ENCODE data around the gene PGRMC2. TPM values are rescaled to one million over a fixed set of nuclear protein-coding genes. Genes with fewer than 3 reads are reported as not detected.
"Not testable (repeated sequence)": the region's sequence is repeated elsewhere in the genome, so short reads cannot be mapped to it uniquely, and the experiment has no call there.

The PGRMC2 gene
- total and polyA plus RNA-seq, 4 donors = 28.9 to 44.3 (median 32.1) TPM

DNA sequence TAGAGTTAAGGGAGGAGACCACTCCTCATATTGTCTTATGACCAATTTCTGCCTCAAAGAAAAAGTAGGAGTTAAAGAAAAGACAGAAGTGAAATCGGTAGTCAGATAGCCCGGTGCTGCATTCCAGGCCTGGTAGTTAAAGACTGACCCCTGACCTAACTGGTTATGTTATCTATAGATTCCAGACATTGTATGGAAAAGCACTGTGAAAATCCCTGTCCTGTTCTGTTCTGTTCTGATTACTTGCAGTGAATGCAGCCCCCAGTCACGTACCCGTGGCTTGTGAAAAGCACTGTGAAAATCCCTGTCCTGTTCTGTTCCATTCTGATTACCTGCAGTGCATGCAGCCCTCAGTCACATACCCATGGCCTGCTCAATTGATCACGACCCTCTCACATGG is 27.7 kb downstream of the PGRMC2 start:
- H3K4me3 ChIP-seq (ENCODE audit: low read depth in 1 of 3, low read length in 3 of 3); H3K27ac ChIP-seq (ENCODE audit: low read depth in 1 of 2, low read length in 2 of 2); H3K9me3 ChIP-seq (ENCODE audit: control insufficient read depth in 4 of 4, low read length in 3 of 4); DNase-seq (ENCODE audit: low spot score); H3K9ac ChIP-seq (ENCODE audit: low read depth in 1 of 2, low read length in 2 of 2); H3K4me1 ChIP-seq (ENCODE audit: control insufficient read depth in 4 of 4, insufficient read depth in 4 of 4, low read length in 3 of 4); H3K27me3 ChIP-seq (ENCODE audit: control insufficient read depth in 4 of 4, insufficient read depth in 4 of 4, low read length in 3 of 4); H3K36me3 ChIP-seq (ENCODE audit: control insufficient read depth in 4 of 4, insufficient read depth in 3 of 4, low read depth in 1 of 4, low read length in 3 of 4): not testable (repeated sequence)
- WGBS = 64% methylated on average over 5 of the region's 5 CpGs

DNA sequence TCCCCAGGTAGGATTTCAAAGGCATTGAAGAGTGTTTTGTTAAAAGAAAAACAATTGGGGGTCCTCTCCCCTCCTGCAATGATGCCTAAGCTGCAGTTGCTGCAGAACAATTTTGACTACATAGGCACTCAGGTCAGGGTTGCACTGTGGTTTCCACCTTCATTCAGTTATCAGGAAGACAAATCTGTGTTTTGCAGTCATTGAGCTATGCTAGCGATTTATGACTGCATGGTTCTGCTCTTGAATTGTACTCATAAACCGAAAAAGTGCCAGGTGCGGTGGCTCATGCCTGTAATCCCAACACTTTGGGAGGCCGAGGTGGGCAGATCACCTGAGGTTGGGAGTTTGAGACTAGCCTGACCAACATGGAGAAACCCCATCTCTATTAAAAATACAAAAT is 29.4 kb downstream of the PGRMC2 start:
- H3K4me1 ChIP-seq (ENCODE audit: control insufficient read depth in 4 of 4, insufficient read depth in 4 of 4, low read length in 3 of 4); H3K9ac ChIP-seq (ENCODE audit: low read depth in 1 of 2, low read length in 2 of 2); H3K27me3 ChIP-seq (ENCODE audit: control insufficient read depth in 4 of 4, insufficient read depth in 4 of 4, low read length in 3 of 4); H3K4me3 ChIP-seq (ENCODE audit: low read depth in 1 of 3, low read length in 3 of 3); H3K9me3 ChIP-seq (ENCODE audit: control insufficient read depth in 4 of 4, low read length in 3 of 4); DNase-seq (ENCODE audit: low spot score); H3K27ac ChIP-seq (ENCODE audit: low read depth in 1 of 2, low read length in 2 of 2); H3K36me3 ChIP-seq (ENCODE audit: control insufficient read depth in 4 of 4, insufficient read depth in 3 of 4, low read depth in 1 of 4, low read length in 3 of 4): not testable (repeated sequence)
- WGBS = 65% methylated on average over 4 of the region's 4 CpGs

DNA sequence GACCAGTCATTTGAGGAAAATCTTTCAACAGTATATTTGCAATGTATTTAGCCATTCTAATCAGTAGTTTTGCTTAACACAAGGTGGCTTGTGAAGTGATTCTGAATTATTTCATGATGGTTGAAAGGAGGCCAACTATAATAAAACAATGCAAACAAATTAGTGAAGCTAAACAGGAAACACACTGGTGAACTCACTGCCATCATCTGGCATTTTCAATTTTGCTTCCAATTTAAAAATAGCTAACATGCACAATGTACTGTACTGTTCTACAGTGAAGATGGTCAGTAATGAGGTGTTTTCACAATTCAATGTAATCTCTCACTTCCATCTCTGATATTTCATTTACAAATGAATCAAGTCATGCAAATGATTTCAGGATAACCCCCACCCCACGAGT is 31.1 kb downstream of the PGRMC2 start:
- TF ChIP-seq SP1 (IDR thresholded peaks at IDR 0.05) (no peak), HNF4A (conservative IDR thresholded peaks at IDR 0.05) (no peak), REST (IDR thresholded peaks at IDR 0.05) (no peak)
- H3K4me3 ChIP-seq (ENCODE audit: low read depth in 1 of 3, low read length in 3 of 3) = no peak overlapping the region
- H3K4me1 ChIP-seq (ENCODE audit: control insufficient read depth in 4 of 4, insufficient read depth in 4 of 4, low read length in 3 of 4) = no peaks in the 10 kb centered on the region
- H3K9me3 ChIP-seq (ENCODE audit: control insufficient read depth in 4 of 4, low read length in 3 of 4) = no peaks in the 10 kb centered on the region
- H3K36me3 ChIP-seq (ENCODE audit: control insufficient read depth in 4 of 4, insufficient read depth in 3 of 4, low read depth in 1 of 4, low read length in 3 of 4) = no peaks in the 10 kb centered on the region
- H3K27me3 ChIP-seq (ENCODE audit: control insufficient read depth in 4 of 4, insufficient read depth in 4 of 4, low read length in 3 of 4) = no peaks in the 10 kb centered on the region
- H3K9ac ChIP-seq (ENCODE audit: low read depth in 1 of 2, low read length in 2 of 2) = no peak overlapping the region
- H3K27ac ChIP-seq (ENCODE audit: low read depth in 1 of 2, low read length in 2 of 2) = no peak overlapping the region
- WGBS = 44% methylated on average over 1 of the region's 1 CpG
- no peak for DNase-seq (ENCODE audit: low spot score)

- H3K4me1 ChIP-seq (ENCODE audit: control insufficient read depth in 4 of 4, insufficient read depth in 4 of 4, low read length in 3 of 4) = no peaks in the 10 kb centered on the region
- DNase-seq (ENCODE audit: low spot score) = no peak
- WGBS = 87% methylated on average over 3 of the region's 3 CpGs
- H3K9ac ChIP-seq (ENCODE audit: low read depth in 1 of 2, low read length in 2 of 2) = no peak overlapping the region
- H3K4me3 ChIP-seq (ENCODE audit: low read depth in 1 of 3, low read length in 3 of 3) = no peak overlapping the region
- H3K36me3 ChIP-seq (ENCODE audit: control insufficient read depth in 4 of 4, insufficient read depth in 3 of 4, low read depth in 1 of 4, low read length in 3 of 4) = no peaks in the 10 kb centered on the region
- H3K9me3 ChIP-seq (ENCODE audit: control insufficient read depth in 4 of 4, low read length in 3 of 4) = no peaks in the 10 kb centered on the region
- H3K27me3 ChIP-seq (ENCODE audit: control insufficient read depth in 4 of 4, insufficient read depth in 4 of 4, low read length in 3 of 4) = no peaks in the 10 kb centered on the region
- H3K27ac ChIP-seq (ENCODE audit: low read depth in 1 of 2, low read length in 2 of 2) = no peak overlapping the region
- no peak for TF ChIP-seq JUND (IDR thresholded peaks at IDR 0.05)
- no peak for TF ChIP-seq ATF3 (IDR thresholded peaks at IDR 0.05)
- TF ChIP-seq RXRA (IDR thresholded peaks at IDR 0.05) = no peak
- TF ChIP-seq HNF4A (conservative IDR thresholded peaks at IDR 0.05) = no peak
- TF ChIP-seq GABPA (IDR thresholded peaks at IDR 0.05 in 1 of 2, conservative IDR thresholded peaks at IDR 0.05 in 1 of 2) = no peak
- TF ChIP-seq YY1 (IDR thresholded peaks at IDR 0.05) = no peak
- TF ChIP-seq ZBTB33 (IDR thresholded peaks at IDR 0.05) = no peak
- no peak for TF ChIP-seq CTCF (IDR thresholded peaks at IDR 0.05; ENCODE audit: low read depth, low read length, missing input control)
- TF ChIP-seq NR2F2 (IDR thresholded peaks at IDR 0.05) = no peak
These were observed 31.7 kb downstream of the PGRMC2 start for GRCh38 chr4:128255906-128256305.
